Skeletal muscle tissue (tissue), 4 donors: Measurements from ENCODE around the gene BACH2. TPM values are rescaled to one million over a fixed set of nuclear protein-coding genes. Genes with fewer than 3 reads are reported as not detected.

Source experiments
- H3K27ac ChIP-seq: one replicate; pipeline ENCODE4 v1.7.0; 2013; ENCODE audit warnings: mild to moderate bottlenecking, low read depth, low read length, inconsistent platforms
- H3K27me3 ChIP-seq, 3 donors: one replicate each; pipeline ENCODE4 v1.7.0; 2013; ENCODE audit warnings: low read length in 3 of 3; ENCODE audit not compliant: control insufficient read depth in 3 of 3, insufficient read depth in 3 of 3
- H3K36me3 ChIP-seq, 3 donors: one replicate each; pipeline ENCODE4 v1.7.0; 2013; ENCODE audit warnings: low read length in 3 of 3; ENCODE audit not compliant: control insufficient read depth in 3 of 3, insufficient read depth in 3 of 3
- H3K4me1 ChIP-seq, 3 donors: one replicate each; pipeline ENCODE4 v1.7.0; 2013; ENCODE audit warnings: low read length in 3 of 3, mild to moderate bottlenecking in 3 of 3; ENCODE audit not compliant: control insufficient read depth in 3 of 3, insufficient read depth in 3 of 3
- H3K4me3 ChIP-seq, 3 donors: one replicate each; pipeline ENCODE4 v1.7.0; 2013; ENCODE audit warnings: low read length in 3 of 3
- H3K9ac ChIP-seq, 3 donors: one replicate each; pipeline ENCODE4 v1.7.0; 2013; ENCODE audit warnings: low read length in 3 of 3, mild to moderate bottlenecking in 3 of 3, moderate library complexity in 2 of 3, low read depth in 1 of 3
- H3K9me3 ChIP-seq, 3 donors: one replicate each; pipeline ENCODE4 v1.7.0; 2013; ENCODE audit warnings: low read length in 3 of 3; ENCODE audit not compliant: control insufficient read depth in 3 of 3
- total RNA-seq: library from RNA; depleted of rRNA; stranded (reverse); fragments of >200 nt; gene quantifications from one replicate; pipeline ENCODE4 v1.2.3, GENCODE V29; 2014
- donor health status: Osteomylitis.

BACH2 gene
- total RNA-seq, 1 donor from 2014 or later, result 3.7 TPM

DNA sequence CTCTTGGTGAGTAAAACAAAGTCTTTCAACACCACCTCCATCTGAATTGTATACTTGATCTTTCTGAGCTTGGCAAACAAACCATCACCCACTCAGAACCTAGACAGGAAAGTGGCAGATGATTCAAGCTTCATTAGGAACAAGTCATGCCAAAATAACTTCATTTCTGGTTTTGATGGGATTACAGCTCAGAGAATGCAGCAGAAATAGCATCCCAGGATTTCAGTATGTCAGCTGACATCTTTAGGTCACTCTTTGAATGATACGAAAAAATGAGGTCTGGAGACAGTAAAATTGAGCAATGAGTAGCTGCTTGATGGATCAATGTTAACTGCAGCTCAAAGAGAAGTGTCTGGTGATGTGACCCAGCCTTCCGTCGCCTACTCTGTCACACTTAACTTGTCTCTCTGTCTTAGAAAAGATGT lies 310.0 kb downstream of the BACH2 start:
- Histone ChIP-seq H3K27me3 (no peaks in the 10 kb centered on the region), H3K9ac (no peak overlapping the region), H3K36me3 (no peaks in the 10 kb centered on the region), H3K9me3 (no peaks in the 10 kb centered on the region), H3K4me1 (peaks cover 9 to 15% (median 11%) of the 10 kb centered on the region in 3 donors), H3K27ac (no peak overlapping the region), H3K4me3 (no peak overlapping the region)

DNA sequence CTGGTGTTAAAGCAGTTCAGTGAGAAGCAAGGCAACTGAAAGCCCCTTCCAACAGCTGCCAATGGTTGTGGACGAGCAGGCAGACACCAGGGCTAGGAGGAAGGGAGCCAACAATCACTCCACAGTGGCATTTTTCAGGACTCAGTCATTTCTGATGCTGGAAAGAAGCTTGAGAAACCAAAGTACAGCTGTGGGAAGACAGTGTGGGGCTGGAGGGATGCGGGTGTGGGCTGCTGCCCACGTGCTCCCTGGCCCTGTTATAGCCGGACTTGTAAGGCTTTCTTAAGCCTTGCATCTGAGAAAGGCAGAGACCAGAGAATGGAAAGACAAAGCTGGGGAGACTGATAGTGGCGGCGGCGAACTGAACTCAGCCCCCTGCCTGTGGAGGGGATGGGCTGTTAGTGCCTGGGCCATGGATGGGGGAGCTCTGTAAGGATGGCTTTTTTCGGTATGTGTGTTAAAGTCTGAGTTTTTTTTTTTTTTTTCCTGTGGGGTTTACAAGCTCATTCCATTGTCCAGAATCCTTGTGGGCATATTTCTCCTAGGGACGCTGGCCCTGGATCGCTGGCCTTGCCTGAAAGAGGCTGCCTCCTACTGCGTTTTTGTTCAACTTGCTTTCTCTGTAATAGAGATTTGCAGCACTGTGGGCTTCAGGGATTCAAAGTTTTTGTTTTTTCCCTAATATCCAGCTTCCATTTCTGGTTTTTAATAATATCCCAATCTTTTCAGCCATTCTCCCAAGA lies 310.7 kb downstream of the BACH2 start:
- H3K9ac ChIP-seq, result peak overlapping the region in 1 of 3 donors; percentile 13

DNA sequence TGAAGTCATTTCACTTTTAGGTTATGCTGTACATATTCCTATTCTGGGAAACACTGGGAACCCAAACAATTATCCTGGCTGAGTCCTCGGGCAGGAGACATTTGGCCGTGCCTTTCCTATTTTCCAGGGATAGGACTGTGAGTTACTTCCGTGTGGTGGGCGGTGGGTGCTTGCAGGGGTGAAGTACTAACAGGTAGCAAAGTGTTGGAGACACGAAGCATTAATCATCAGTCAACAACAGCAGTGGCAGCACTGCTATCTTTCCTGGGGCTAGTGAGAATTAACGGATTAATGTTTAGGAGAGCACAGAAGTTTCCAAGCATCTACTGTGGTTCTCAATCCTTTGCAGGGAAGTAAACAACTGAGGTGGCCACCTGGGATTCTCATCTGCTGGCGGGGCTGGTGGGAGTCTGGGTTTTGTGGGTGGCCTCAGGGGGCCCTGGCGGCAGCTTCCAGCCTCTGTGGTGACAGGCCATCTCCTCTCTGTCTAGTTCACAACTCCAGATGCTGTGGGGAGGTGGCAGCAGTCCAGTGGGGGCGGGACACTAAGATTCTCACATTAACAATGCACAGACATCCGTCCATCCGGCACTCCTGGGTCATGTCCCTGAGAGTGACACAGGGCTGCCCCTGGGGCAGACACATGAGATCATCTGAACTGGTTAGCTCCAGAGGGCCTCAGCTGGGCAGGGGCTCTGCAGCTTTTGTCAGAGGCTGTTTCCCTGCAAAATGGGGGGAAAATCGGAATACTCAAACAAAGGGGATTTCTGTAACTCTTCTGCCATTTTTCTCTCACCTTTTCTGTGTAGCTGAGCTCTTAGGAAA lies 311.5 kb downstream of the BACH2 start:
- H3K9ac ChIP-seq, result peak overlapping the region in 1 of 3 donors; percentile 13
- no peak overlapping the region for H3K4me3 ChIP-seq
- H3K9me3 ChIP-seq, result no peaks in the 10 kb centered on the region
- peak overlapping the region; percentile 21 for H3K27ac ChIP-seq
- no peaks in the 10 kb centered on the region for H3K36me3 ChIP-seq
- peaks cover 9 to 15% (median 11%) of the 10 kb centered on the region in 3 donors for H3K4me1 ChIP-seq
- H3K27me3 ChIP-seq, result no peaks in the 10 kb centered on the region

More for the DNA sequence above, 310.7 kb downstream of the BACH2 start:
- Histone ChIP-seq H3K9me3 (no peaks in the 10 kb centered on the region), H3K36me3 (no peaks in the 10 kb centered on the region), H3K4me1 (peaks cover 9 to 15% (median 11%) of the 10 kb centered on the region in 3 donors), H3K27ac (peak overlapping the region; percentile 21), H3K4me3 (no peak overlapping the region), H3K27me3 (no peaks in the 10 kb centered on the region)

DNA sequence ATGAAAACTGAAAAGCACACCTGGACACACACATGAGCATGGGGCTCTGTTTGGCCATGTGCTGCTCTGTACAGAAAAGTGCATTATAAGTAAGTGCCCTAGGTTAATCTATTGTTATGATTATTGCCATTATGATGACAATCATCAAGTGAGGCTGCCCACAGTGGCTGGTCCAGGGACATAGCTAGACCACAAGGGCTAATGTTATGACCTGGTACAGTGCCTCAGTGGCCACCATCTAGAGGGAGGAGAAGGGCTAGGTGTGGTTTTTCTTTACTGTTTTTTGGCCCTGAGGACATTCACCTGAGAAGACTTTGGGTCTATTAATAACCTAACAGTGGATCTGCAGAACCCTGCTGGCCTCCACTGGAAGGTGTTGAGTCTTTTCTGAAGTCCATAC lies 316.3 kb downstream of the BACH2 start:
- Histone ChIP-seq H3K4me1 (peaks cover 13 to 28% (median 23%) of the 10 kb centered on the region in 3 donors), H3K27ac (no peak overlapping the region), H3K4me3 (no peak overlapping the region), H3K36me3 (no peaks in the 10 kb centered on the region), H3K9ac (no peak overlapping the region), H3K9me3 (no peaks in the 10 kb centered on the region), H3K27me3 (no peaks in the 10 kb centered on the region)

DNA sequence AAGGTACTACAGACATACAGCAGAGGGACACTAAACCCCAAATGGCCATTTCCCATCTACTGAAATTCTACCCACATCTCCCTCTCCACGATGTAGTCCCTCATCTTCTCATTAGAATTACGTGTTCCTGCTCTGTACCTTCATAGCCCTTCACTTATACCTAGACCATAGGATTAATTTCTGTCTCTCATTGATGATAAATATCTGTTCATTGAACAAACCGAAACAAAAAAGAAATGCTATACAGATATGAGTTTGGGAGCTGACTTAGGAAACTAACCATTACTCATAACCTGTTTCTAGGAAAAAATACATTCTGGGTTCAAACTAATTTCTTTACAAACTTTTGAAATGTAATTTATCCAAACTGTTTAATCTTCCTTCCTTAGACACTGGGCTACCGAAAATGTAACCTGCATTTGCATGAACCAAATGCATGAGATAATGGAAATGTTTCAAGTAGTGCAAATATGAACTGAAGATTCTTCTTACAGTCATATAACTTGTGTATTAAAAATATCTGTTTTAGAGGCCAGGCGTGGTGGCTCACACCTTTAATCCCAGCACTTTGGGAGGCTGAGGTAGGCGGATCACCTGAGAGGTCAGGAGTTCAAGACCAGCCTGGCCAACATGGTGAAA lies 317.0 kb downstream of the BACH2 start:
- Histone ChIP-seq H3K9ac (no peak overlapping the region), H3K9me3 (no peaks in the 10 kb centered on the region), H3K4me1 (peaks cover 8 to 24% (median 24%) of the 10 kb centered on the region in 3 donors), H3K27ac (no peak overlapping the region), H3K27me3 (no peaks in the 10 kb centered on the region), H3K4me3 (no peak overlapping the region), H3K36me3 (no peaks in the 10 kb centered on the region)

DNA sequence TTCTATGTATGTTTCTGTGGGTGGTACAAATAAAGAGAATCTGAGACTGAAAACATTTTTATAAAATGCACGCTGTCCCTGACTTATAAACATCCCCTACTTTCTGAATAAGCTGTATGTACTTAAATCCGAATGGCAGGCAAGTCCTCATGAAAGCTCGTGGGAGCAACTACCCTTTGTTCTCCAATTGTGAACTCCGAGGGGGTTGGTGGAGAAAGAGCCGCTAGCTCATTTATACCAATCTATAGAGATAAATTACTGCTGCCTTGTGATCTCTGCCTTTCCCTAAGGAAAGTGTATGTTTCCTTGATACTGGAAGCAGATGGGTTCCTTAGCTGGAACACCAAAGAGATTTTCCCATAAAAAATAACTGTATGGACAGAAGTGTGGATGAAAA lies 317.9 kb downstream of the BACH2 start:
- no peaks in the 10 kb centered on the region for H3K9me3 ChIP-seq
- H3K4me3 ChIP-seq, result no peak overlapping the region
- H3K27me3 ChIP-seq, result no peaks in the 10 kb centered on the region
- H3K36me3 ChIP-seq, result no peaks in the 10 kb centered on the region
- H3K9ac ChIP-seq, result peak overlapping the region in 1 of 3 donors; percentile 50
- H3K27ac ChIP-seq, result peak overlapping the region; percentile 87
- H3K4me1 ChIP-seq, result peaks cover 13 to 33% (median 26%) of the 10 kb centered on the region in 3 donors

DNA sequence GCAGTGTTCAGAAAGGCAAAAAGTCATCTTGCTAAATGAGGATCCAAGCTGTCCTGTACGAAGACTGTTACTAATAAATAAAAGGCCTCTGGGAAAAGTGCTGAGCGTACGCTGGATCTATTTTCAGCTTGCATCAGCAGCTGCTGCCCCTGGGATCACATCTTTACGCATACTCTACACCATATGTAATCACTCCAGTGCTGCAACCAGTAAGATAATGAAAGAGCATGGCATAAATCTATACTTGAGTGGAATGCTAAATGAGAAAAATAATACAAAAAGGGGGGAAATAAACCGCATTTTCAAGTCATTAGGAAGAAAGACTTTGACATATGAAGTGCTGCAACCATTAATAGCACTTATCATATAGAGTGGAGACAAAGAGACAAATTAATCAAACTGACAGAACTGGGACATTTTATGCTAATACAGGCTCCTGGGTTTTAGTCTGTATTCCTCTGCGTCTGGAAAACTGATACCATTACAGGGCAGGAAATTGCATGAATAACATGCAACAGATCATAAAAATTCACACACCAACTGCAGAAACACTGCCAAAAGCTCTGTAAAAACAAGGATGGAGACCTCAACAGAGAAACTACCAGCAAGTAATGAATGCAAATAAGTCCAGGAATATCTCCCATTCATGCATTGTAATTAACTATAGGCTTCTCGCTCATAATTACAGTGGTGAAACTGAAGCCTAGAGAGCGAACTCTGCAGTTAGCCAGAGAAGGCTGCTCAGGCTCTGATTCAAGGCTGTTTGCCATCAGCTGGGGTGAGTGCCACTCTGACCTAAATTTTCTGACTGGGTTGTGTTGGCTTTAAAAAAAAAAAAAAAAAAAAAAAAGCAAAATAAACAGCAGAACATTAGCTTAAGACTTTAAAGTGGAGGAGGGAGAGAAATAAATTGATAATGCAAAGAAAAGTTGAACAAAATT lies 318.6 kb downstream of the BACH2 start:
- peaks cover 13 to 33% (median 26%) of the 10 kb centered on the region in 3 donors for H3K4me1 ChIP-seq
- peak overlapping the region; percentile 10 to 62 (median 50) for H3K9ac ChIP-seq
- H3K27ac ChIP-seq, result peak overlapping the region; percentile 87
- H3K9me3 ChIP-seq, result no peaks in the 10 kb centered on the region
- H3K36me3 ChIP-seq, result no peaks in the 10 kb centered on the region
- H3K27me3 ChIP-seq, result no peaks in the 10 kb centered on the region
- peak overlapping the region in 1 of 3 donors; percentile 25 for H3K4me3 ChIP-seq

DNA sequence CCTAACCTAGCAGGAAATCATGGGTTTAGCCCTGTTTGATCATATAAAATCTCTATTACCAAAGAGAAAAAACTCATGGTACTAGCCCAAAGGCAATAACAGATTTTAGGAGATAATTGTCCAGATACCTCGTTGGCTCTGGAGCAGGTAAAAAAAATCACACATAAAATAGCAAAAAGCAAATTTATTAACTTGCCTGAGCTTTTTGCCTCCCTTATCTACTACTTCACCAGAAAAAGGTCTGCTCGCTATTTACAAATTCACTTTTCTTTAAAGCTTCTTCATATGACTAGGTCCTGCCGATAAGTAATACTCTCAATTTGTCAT lies 320.0 kb downstream of the BACH2 start:
- peak overlapping the region; percentile 87 for H3K27ac ChIP-seq
- H3K9ac ChIP-seq, result no peak overlapping the region
- no peaks in the 10 kb centered on the region for H3K36me3 ChIP-seq
- peaks cover 13 to 33% (median 26%) of the 10 kb centered on the region in 3 donors for H3K4me1 ChIP-seq
- no peak overlapping the region for H3K4me3 ChIP-seq
- H3K27me3 ChIP-seq, result no peaks in the 10 kb centered on the region
- H3K9me3 ChIP-seq, result no peaks in the 10 kb centered on the region

DNA sequence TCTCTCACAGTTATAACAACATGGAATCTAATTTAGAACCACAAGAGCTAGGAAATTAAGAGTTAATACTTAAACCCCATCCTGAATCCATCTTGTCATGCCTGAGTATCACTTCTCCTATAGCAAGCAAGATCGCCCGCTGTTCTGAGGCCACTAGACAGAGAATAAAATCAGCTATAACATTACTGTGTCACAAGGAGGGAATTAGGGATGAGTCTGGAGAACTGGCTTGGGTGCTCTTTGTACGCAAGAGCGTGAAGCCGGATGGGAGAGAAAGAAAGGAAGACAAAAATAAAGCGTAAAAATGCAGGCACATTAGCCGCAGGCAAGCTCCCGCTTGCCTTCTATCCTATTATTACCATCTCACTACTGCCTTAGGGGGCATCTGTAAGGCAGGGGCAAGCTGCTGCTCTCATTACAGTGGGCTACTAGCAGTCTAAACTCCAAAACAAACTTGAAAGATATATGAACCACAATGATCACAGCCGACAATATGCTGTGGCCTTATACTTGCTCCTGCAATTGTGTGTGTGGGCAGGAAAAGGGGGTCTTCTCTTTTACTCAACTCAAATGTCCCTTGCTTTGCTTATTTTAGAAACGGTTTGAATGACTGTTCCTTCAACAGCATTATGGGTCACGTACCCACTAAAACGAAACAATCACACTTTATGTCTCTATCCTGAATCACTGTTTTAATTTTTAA lies 320.5 kb downstream of the BACH2 start:
- Histone ChIP-seq H3K4me3 (no peak overlapping the region), H3K36me3 (no peaks in the 10 kb centered on the region), H3K4me1 (peaks cover 14 to 35% (median 27%) of the 10 kb centered on the region in 3 donors), H3K27me3 (no peaks in the 10 kb centered on the region), H3K9ac (no peak overlapping the region), H3K27ac (peak overlapping the region; percentile 87), H3K9me3 (no peaks in the 10 kb centered on the region)
